RKO (cell line): Measurements from ENCODE around the gene GRXCR1.
A peak's percentile ranks its signal among the peaks of the same experiment; 100 is the strongest.

ENCODE experiments used
- DNase-seq: peaks from one replicate; pipeline ENCODE4 v3.0.0-alpha.2; 2016; ENCODE audit warnings: low spot score

GRXCR1 gene

GRCh38 chr4:42892413-42892812 is at the start of gene GRXCR1:
Gene GRXCR1, plus strand, starts transcription at chr4:42892713. Its CDS starts 554 bp downstream, at chr4:42893267.
- DNase-seq = no peak

DNA sequence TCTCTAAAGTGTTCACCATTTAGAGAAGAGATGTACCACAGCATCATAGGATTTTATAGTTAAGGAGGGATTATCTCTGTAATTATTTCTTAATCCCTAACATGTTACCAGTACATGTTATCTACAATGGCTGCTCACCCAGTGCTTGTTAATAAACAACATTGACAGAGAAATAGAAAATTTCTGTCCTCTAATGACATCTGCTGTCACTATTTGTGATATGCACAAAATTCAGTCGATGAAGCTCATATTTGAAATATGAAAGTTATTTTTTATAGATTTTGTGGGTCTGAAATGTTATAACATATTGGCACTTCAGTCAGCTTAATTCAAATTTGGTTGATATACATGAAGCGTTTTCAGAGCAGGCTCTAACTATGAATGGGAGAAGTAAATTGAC is 48.8 kb upstream of the GRXCR1 start:
- DNase-seq = no peak

DNA sequence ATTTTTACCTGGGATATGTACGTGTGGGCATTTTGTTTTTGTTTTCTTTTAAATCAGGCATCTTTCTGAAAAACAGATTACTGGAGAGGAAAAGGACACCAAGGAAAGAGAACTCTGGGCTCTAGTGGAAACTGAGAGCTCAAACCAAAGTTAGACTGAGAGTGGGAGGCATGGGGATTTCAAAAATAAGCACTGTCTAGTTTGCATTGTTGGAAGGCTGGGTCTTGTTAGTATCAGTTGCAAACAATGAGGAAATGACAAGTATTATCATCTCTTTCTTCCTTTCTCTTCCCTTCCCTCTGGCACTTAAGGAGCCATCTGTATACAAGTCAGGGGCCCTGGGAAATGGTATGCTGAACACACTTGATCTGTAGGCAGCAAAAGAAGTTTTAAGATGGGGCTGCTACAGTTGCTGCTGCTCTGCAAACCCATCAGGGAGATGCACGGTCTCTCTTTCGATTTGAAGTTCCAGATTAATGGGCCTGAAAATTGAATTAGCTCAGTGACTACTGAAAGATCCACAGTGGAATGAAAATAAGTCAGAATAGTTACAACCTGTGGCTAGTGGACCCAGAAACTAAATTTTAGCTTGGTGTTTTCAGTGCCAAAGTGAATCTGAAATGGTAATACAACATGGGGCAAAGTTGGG is 48.0 kb upstream of the GRXCR1 start:
- no peak for DNase-seq

DNA sequence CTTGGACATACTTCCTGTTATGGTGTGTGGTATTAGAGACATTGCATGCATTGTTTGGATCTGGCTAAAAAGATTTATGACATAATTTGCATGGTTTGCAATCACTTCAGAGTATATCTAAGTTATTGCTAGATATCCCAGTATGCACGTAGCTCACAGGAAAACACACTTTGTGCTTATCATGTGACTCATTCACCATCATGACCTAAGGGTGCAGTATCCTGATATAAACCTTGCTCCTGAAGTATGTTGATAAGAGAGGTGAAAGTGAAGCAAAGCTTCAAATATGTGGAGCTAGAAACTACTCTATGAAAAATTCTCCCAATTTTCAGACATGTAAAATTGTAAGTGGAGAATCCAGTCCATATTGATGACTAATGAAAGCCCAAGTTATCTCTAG is 46.9 kb upstream of the GRXCR1 start:
- no peak for DNase-seq

DNA sequence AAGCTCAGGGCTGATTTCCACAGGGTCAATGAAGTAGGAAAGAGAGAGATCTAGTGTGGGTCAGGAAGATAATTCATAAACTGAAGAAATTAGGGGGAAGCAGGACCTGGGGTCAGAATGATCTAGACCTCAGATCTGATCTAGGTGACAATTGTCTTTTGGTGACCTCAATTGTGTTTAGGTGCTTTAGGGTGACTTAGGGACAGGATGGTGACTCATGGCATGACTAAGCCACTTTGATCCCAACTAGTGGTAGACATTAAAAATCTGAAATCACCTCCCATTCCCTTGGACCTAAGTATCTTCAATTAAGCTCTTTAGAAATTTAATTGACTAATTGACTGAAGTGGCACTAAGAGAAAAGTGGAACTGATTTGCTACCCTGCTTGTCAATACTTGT is 36.7 kb upstream of the GRXCR1 start:
- DNase-seq = peak; percentile 7

DNA sequence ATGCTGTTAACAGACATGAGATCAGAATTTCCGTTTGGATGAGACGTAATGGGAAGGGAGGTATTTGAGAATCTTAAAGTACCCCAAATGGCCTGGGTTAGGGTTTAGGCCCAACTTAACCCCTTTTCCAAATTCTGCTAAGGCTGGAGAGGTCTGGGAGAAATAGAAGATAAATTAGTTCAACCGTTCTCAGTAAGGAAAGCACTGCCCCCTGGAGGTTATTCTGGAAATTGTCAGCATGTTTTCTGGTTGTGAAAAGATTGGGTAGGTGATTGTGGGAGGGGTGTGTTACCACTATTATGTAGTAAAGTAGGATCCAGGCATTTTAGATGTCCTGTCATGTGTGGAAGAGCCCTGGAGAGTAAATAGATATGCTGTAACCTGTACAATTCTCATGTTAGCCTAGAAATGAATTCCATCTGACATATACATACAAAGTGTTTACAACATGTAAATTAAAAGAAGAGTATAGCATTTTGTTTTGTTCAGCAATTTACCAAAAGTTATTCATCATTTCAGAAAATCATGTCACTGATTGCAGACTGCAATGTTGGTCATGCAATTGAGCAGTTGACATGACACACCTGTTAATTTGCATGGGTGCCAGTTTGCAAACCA is 26.8 kb upstream of the GRXCR1 start:
- peak; percentile 68 for DNase-seq

DNA sequence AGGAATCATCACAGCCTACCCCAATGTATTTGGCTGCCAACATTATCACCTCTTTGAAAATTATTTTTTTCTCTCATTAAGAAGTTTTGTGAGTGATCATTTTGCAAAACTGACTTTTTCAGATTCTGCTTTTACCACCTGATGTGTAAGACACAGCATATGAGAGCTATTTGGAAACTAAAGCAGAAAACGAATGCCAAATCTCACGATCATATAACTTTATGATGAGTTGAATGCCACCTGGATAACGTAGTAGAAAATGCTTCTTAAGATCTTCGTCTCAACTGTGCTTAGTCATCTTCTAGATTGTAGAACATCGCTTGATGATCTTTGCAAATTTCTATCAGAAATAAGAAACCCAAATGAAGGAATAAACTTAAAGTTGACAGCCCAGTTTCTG is 21.3 kb upstream of the GRXCR1 start:
- DNase-seq = no peak

DNA sequence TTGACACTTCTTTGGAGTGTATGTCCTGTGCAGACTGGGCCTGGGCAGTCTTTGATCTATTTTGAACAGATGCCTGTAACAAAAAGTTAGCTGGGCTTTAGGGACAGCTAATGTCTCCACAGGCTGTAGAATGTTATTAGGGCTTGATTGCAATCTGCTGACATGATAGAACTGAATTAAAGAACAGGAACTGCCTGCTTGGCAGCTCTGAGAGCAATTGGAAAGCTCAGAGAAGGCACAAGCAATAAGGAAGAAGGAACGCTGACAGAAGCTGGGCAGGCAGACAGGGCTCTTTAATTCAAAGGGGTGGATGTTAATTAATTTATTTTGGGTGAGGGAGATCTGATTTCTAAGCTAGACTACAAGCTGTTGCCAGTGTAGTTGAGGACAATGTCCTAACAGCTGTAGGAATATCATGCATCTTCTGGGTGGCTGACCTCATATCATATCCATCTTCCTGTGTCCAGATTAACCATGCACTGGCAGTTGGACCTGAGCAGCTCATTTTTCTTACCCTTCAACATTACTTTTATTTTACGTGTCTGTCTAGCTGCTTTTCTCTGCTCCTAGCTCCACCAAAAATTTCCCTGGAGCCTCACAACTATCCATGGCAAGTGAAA is 20.7 kb upstream of the GRXCR1 start:
- no peak for DNase-seq

DNA sequence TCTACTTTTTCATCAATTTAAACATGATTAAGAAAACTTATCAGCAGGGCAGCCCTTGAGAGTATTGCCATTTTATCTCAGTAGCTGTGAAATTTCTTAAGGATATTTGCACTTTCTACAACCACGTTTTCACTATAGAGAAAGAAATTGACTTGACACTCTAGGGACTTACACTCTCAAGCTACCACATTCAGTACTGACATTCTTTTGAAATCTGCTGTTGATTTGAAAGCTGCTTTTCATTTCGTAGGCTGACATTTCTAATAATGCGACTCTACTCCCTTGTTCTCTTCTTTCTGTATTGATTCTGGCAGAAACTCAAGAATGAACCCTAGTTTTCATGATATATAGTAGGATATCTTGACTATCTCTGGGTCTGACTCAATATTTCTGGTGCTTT is 13.7 kb upstream of the GRXCR1 start:
- DNase-seq = no peak

DNA sequence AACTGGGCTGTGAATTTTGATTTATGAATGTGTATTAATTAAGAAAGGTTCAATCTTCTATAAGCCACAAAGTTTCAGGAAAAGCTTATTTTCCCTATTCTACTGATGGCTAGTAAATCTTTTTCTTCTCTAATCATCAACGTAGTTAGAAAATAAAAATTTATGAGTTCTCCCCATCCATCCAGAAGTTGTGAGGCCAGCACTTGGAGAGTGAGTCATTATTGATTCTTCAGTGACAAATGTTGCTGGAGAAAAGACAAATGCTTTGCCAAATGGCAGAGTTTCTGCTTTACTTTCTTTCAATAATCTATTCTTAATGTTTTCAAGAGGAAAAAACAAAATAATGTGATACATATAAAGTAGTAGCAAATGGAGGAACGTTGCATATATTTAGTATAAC is 11.3 kb upstream of the GRXCR1 start:
- no peak for DNase-seq

DNA sequence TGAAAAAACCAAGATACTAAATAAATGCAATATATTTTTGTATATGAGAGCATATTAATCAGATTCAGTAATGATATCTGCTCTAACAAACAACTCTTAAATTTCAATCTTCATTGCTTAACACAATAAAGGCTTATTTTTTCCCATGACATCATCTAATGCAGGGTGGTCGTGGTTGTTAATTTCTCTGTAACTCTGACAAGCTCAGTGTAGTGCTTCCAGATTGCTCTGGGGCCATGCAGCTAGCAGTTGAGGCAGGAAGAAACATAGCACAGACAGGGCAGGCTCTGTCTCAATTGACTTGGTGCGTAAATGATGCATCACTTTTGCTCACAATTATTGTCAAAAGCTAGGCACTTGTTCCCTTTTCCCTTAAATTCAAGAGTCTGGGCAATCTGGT is 869 bp upstream of the GRXCR1 start:
- DNase-seq = no peak

DNA sequence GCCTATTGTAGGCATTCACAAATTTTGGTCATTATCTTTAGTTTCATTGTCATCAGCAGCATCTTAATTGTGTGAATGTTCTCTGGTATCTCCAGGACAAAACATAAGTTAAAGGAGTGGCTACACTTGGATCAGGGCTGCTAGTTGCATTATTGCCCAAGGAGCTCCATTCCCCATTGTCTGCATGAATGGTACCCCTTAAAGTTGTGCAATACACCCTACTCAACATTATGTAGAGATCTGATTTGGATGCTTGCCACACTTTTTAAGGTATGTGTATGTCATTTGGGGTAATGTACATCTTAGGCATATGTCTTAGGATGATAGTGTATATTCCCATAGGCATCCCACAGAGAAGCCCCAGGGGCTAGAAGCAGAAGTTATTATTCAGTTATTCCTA is 2.9 kb downstream of the GRXCR1 start:
- no peak for DNase-seq

DNA sequence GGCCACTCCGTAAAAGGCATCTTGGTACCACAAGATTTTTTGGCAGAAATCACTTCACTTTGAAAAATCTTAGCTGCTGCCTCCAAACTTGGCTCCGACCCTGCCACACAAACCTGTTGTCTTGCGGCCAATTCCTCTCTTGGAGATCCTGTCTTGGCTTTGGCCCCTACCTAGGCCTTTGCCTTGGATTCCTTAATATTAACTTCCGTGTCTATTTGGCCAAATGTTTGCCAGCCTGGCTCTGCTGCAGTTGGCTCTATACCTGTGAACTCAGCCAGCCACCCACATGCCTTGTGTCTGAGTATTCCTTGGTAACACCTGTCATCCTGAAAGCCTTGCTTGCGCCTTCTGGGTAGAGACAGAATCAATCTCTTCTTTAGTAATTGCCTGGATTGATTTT is 12.5 kb downstream of the GRXCR1 start:
- DNase-seq = no peak

GRCh38 chr4:42905591-42905990 is 13.1 kb downstream of the GRXCR1 start:
- DNase-seq = no peak

DNA sequence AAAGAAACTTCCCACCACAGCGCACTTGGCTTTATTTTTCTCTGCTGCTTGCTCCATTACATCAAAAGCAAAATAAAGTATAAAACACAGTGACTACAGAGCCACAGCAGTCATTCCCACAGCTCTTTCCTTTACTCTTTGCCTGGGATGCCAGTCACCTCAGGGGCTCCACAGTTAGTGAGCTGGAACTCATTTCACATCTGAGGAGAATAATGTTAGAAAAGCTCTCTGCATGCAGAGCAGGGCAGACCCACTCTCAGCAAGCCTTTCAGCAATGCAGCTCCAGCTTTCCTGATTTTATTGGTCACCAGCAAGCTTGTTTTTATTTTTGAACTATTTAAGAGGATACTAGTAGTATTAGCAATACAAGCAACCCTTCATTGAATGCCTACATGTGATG is 13.8 kb downstream of the GRXCR1 start:
- DNase-seq = no peak

DNA sequence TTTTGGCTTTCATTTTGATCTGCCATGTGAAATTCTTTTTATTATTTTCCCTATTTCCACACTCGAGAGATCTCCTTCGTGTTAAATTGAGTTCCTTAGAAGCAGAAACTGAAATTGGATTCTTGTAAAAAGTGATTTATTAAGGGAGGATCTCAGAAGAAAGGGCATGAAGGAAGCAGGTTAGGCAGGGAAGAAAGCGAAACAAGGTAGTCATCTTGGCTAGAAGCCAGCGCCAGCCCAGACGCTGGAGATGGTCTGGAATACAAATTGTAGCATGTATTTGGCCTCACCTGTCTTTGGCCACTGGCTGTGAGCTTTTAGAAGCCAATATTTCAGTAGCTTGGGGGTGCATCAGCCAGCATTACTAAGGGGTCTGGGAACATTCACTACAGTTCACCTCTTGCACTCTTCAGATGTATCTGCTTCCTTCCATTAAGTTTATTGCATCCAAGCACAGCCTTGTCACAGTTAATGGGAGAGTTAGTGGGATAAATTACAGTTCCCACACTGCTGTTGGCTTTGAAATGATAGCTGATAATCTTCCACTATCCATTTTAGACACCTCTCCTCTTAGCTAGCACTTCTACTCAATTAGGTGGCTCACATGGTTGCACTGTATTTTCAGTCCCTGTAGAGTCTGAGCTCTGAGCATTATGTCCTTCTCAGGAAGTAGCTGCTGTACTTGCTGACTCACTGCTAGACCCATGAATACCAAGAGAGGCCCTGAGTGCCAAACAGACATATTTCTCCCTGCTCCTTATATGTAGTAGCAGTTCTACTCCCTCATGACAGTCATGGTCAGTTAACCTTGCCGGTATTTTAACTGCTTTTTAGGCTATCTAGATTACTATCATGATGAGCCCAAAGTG is 14.6 kb downstream of the GRXCR1 start:
- DNase-seq = peak; percentile 7

DNA sequence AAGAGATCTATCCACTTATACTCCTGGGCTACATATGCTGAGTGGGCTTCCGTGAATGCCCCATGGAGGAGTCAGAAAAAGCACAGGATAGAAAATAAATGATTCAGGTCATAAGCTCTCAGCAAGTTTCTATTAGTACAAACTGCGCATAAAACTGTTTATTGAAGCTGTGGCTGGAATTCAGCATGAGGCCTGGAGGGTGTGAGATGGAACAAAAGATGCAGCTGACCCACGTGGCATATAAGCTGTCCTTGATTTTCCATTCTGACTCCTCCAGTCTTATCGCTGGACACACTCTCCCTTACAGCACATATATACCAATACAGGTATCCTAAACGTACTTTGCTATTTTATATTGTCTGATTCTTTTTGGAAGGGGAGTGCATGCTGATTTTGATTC is 17.9 kb downstream of the GRXCR1 start:
- DNase-seq = no peak

DNA sequence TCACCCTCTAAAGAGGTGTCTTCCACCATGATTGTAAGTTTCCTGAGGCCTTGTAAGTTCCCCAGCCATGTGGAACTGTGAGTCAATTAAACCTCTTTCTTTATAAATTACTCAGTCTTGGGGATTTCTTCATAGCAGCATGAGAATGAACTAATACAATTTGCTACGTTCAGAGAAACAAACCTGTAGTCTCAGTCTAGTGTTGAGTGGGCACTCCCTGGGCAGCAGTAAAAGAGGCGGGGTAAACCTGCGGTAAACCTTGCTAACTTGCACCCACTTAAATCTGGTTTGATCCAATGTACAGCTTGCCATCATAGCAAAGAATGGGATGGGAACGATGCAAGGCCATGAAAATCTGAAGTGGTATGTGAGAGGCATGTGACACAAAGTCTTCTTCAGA is 22.4 kb downstream of the GRXCR1 start:
- DNase-seq = no peak

DNA sequence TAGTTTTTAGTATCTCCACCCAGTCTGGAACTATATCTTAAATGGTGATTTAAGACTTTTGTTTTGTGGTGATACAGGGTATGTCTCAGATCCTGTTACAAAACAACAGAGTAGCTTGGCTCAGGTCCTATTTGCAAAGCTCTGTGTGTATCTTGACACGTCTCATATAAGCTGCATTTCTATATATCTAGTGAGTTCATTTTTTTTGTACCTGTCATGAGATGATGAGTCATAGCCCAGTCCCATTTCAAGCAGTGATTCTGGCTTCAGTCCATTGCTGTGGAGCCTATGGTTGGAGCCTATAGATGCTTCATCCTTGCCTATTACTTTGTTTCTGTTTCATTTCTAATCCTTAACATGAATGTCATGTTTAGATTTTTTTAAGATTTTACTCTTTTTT is 23.0 kb downstream of the GRXCR1 start:
- peak; percentile 42 for DNase-seq

DNA sequence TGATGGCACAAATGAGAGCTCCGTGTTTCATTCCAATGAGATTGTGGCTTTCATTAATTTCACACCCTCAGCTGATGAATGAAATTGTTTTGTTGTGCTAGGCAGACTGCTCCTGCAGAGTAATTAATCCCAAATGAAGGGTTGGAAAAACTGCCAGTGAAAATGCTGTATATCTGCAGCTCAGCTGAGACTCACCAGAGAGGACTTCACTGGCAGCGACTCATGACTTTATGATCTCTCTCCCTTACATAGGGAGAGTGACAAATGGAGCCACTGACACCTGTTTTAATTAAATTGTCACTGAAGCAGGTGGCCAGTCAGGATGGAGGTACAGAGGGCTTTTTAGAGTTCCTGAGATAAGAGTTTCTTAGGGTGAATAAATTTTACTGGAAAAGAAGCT is 24.8 kb downstream of the GRXCR1 start:
- no peak for DNase-seq

DNA sequence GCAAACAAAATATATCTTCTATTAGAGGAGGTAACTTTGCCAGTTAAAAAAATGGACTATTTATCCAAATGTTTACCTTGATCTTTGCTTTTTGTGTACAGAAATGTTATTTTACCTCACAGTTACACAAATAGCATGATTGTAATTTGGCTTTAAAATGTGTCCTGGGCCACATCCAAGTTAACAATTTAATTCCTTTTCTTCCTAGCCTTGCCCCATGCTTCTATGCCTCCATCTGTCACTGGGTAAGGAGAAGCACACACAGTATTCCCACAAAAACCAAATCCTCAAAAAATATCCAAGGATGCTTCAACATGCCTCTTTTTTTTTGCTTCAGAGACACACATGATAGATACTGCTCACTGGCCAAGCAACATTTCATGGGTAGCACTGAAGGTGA is 30.9 kb downstream of the GRXCR1 start:
- no peak for DNase-seq

GRCh38 chr4:42925921-42926320 is 33.4 kb downstream of the GRXCR1 start:
- no peak for DNase-seq

DNA sequence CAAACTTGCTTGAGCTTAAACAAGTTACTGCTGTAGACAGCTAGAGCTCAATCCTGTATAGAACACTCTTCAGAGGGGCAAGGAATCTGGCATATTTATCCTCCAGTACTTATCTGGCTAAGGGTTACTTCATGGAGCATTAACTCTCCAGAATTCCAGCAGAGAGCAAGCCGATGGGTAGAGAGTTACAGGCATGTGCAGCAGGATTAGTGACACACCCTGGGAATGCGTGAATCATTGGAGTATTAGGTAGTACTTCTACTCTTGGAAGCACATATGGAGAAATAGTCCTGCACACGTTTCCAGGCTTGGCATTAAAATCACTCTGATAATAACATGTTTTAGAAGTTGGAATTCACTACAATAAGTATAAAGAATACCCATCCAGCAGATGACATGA is 35.4 kb downstream of the GRXCR1 start:
- peak; percentile 9 for DNase-seq
